ENCODE measurements around the gene RBM33.

- TF ChIP-seq, protein P1, sequence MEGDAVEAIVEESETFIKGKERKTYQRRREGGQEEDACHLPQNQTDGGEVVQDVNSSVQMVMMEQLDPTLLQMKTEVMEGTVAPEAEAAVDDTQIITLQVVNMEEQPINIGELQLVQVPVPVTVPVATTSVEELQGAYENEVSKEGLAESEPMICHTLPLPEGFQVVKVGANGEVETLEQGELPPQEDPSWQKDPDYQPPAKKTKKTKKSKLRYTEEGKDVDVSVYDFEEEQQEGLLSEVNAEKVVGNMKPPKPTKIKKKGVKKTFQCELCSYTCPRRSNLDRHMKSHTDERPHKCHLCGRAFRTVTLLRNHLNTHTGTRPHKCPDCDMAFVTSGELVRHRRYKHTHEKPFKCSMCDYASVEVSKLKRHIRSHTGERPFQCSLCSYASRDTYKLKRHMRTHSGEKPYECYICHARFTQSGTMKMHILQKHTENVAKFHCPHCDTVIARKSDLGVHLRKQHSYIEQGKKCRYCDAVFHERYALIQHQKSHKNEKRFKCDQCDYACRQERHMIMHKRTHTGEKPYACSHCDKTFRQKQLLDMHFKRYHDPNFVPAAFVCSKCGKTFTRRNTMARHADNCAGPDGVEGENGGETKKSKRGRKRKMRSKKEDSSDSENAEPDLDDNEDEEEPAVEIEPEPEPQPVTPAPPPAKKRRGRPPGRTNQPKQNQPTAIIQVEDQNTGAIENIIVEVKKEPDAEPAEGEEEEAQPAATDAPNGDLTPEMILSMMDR (IDR thresholded peaks at IDR 0.05) = no peak
- TF ChIP-seq POLR2AphosphoS5 (IDR thresholded peaks at IDR 0.05; ENCODE audit: low read depth, low read length) (no peak), TCF7L2 (IDR thresholded peaks at IDR 0.05; ENCODE audit: low read depth, low read length) (no peak)
- TF ChIP-seq, protein P2, sequence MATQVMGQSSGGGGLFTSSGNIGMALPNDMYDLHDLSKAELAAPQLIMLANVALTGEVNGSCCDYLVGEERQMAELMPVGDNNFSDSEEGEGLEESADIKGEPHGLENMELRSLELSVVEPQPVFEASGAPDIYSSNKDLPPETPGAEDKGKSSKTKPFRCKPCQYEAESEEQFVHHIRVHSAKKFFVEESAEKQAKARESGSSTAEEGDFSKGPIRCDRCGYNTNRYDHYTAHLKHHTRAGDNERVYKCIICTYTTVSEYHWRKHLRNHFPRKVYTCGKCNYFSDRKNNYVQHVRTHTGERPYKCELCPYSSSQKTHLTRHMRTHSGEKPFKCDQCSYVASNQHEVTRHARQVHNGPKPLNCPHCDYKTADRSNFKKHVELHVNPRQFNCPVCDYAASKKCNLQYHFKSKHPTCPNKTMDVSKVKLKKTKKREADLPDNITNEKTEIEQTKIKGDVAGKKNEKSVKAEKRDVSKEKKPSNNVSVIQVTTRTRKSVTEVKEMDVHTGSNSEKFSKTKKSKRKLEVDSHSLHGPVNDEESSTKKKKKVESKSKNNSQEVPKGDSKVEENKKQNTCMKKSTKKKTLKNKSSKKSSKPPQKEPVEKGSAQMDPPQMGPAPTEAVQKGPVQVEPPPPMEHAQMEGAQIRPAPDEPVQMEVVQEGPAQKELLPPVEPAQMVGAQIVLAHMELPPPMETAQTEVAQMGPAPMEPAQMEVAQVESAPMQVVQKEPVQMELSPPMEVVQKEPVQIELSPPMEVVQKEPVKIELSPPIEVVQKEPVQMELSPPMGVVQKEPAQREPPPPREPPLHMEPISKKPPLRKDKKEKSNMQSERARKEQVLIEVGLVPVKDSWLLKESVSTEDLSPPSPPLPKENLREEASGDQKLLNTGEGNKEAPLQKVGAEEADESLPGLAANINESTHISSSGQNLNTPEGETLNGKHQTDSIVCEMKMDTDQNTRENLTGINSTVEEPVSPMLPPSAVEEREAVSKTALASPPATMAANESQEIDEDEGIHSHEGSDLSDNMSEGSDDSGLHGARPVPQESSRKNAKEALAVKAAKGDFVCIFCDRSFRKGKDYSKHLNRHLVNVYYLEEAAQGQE (IDR thresholded peaks at IDR 0.05; ENCODE audit: insufficient read depth in 1 of 2, low read depth in 2 of 2, low read length in 1 of 2) = no peak
These were observed 19.5 kb downstream of the RBM33 start for GRCh38 chr7:155663937-155664336.
